Activated naive CD8-positive, alpha-beta T cell treated with anti-CD3 and anti-CD28 coated beads for 36 hours (primary cell): ENCODE data around the gene IL17REL. TPM values are rescaled to one million over a fixed set of nuclear protein-coding genes. Genes with fewer than 3 reads are reported as not detected.

Experiments used
- DNase-seq: peaks from one replicate; pipeline ENCODE4 v3.0.0; 2021
- H3K27ac Mint-ChIP-seq: one replicate; pipeline ENCODE4 v1.8.0; 2022; ENCODE audit warnings: mild to moderate bottlenecking, moderate library complexity, mixed read lengths
- H3K27me3 Mint-ChIP-seq: one replicate; pipeline ENCODE4 v1.8.0; 2022; ENCODE audit warnings: mild to moderate bottlenecking, mixed read lengths
- H3K36me3 Mint-ChIP-seq: one replicate; pipeline ENCODE4 v1.8.0; 2021; ENCODE audit warnings: mild to moderate bottlenecking, mixed read lengths
- H3K4me1 Mint-ChIP-seq: one replicate; pipeline ENCODE4 v1.8.0; 2021; ENCODE audit warnings: mixed read lengths
- H3K4me3 Mint-ChIP-seq: one replicate; pipeline ENCODE4 v1.8.0; 2022; ENCODE audit warnings: mild to moderate bottlenecking, moderate library complexity, mixed read lengths
- H3K9me3 Mint-ChIP-seq: one replicate; pipeline ENCODE4 v1.8.0; 2022; ENCODE audit warnings: mixed read lengths
- total RNA-seq, 2 experiments: library from RNA; stranded (reverse); gene quantifications; one replicate each; pipeline ENCODE4 v1.2.3, GENCODE V29; 2021

Gene IL17REL
- total RNA-seq, 2 experiments from 2014 or later, result not detected

- no peak overlapping the region for H3K4me3 Mint-ChIP-seq
- no peak overlapping the region for H3K27ac Mint-ChIP-seq
- peaks cover 16% of the 10 kb centered on the region for H3K27me3 Mint-ChIP-seq
- H3K9me3 Mint-ChIP-seq, result peaks cover 4% of the 10 kb centered on the region
- H3K4me1 Mint-ChIP-seq, result peaks cover 4% of the 10 kb centered on the region
- no peak for DNase-seq
- H3K36me3 Mint-ChIP-seq, result peaks cover 1% of the 10 kb centered on the region
Observed at GRCh38 chr22:50049299-50050195, 37.0 kb upstream of the IL17REL start.

GRCh38 chr22:50048836-50049235 lies 36.3 kb upstream of the IL17REL start:
- H3K36me3 Mint-ChIP-seq, result peaks cover under 1% of the 10 kb centered on the region
- H3K27me3 Mint-ChIP-seq, result peaks cover 17% of the 10 kb centered on the region
- H3K27ac Mint-ChIP-seq, result no peak overlapping the region
- H3K9me3 Mint-ChIP-seq, result peaks cover 4% of the 10 kb centered on the region
- no peak overlapping the region for H3K4me3 Mint-ChIP-seq
- H3K4me1 Mint-ChIP-seq, result peaks cover 6% of the 10 kb centered on the region
- no peak for DNase-seq

DNA sequence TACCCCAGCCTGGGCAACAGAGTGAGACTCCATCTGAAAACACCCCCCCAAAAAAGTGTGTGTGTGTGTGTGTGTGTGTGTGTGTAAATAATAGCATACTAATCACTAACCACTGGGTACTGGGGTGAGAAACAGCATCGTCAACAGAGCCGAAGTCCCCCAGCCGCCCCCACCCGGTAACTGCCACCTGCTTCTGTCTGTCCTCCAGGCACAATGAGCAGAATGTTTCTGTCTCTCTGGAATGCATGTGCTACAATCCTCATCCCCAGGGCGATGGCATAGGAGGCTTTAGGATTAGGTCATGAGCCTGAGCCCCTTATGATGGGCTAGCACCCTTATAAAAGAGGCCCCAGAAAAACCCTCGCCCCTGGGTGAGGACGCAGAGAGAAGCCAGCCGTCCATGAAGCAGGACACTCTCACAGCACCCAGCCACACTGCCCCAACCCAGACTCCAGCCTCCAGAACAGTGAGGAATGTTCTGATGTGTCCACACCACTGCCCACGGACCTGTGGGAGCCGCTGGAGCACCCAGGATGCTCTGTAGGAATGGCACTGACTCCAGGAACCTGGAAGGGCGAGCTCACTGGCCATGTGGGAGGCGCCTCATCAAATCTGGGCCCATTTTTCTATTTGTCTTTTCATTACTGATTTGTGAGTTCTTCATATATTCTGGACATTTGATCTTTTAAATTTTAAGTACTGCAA lies 35.6 kb upstream of the IL17REL start:
- Mint-ChIP-seq H3K27me3 (peaks cover 19% of the 10 kb centered on the region), H3K9me3 (peaks cover 5% of the 10 kb centered on the region), H3K4me1 (peaks cover 6% of the 10 kb centered on the region), H3K27ac (no peak overlapping the region), H3K36me3 (no peaks in the 10 kb centered on the region), H3K4me3 (no peak overlapping the region)
- DNase-seq, result no peak

GRCh38 chr22:50047346-50047745 lies 34.8 kb upstream of the IL17REL start:
- Mint-ChIP-seq H3K36me3 (no peaks in the 10 kb centered on the region), H3K27me3 (peaks cover 26% of the 10 kb centered on the region), H3K4me1 (peaks cover 6% of the 10 kb centered on the region), H3K27ac (no peak overlapping the region), H3K4me3 (no peak overlapping the region), H3K9me3 (peaks cover 2% of the 10 kb centered on the region)
- no peak for DNase-seq

GRCh38 chr22:50046481-50047245 lies 34.1 kb upstream of the IL17REL start:
- H3K4me3 Mint-ChIP-seq, result no peak overlapping the region
- no peak overlapping the region for H3K27ac Mint-ChIP-seq
- H3K36me3 Mint-ChIP-seq, result no peaks in the 10 kb centered on the region
- H3K27me3 Mint-ChIP-seq, result peaks cover 28% of the 10 kb centered on the region
- H3K9me3 Mint-ChIP-seq, result peaks cover 2% of the 10 kb centered on the region
- no peak for DNase-seq
- peaks cover 6% of the 10 kb centered on the region for H3K4me1 Mint-ChIP-seq

DNA sequence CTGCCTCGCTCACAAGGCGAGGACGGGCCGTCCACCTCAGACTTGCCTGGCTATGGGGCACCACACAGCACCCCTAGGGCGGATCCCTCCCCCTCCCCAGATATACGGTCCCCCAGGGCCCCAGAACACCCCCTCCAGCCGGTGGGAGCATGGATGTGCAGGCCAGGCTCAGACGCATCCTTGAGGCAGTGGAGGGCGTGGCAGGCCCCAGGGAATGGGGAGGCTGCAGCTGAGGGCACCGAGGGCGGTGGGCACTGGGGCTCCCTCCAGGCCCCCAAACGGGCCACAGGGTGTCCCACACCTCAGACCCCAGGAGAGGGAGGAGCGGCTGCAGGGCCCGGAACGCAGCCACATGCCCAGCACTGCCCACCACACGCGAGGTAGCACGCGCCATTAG lies 33.5 kb upstream of the IL17REL start:
- DNase-seq, result no peak
- Mint-ChIP-seq H3K9me3 (peaks cover 2% of the 10 kb centered on the region), H3K4me1 (peaks cover 6% of the 10 kb centered on the region), H3K27me3 (peaks cover 24% of the 10 kb centered on the region), H3K4me3 (no peak overlapping the region), H3K27ac (no peak overlapping the region), H3K36me3 (no peaks in the 10 kb centered on the region)

DNA sequence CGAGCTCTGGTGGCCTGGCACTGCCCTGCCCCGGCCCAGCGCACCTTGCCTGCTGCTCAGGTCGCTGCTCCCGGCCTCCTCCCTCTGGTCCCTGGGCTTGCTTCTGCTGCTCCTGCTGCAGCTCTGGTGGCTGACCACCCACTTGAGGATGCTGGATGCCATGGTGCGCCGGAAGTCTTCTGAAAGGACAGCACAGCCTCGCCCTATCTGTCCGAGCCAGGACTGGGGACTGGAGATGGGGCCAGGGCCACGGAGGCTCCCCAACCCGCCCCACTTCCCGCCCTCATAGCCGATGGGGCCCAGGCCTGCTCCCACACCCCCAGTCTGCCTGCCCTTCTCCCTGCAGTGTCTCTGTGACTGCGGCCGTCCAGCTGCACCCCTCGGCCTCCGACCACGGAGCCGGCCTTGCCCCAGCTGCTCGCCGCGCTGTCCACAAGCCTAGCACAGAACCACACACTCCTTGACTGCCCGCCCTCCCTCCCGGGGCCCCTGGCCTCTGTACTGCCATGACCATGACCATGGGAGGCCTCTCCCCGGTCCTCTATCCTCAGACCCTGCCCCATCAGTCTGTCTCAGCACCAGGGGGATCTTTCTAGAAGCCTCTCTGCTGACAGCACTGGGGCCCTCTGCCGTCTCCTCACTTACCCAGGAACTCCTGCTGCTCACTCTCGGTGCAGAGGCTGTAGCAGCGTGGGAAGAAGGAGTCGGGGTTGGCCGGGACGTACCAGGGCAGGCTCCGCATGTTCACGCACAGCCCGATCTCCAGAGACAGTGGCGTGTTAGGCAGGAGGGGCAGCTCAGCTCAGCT lies 32.9 kb upstream of the IL17REL start:
- Mint-ChIP-seq H3K4me3 (no peak overlapping the region), H3K36me3 (no peaks in the 10 kb centered on the region), H3K27me3 (peaks cover 24% of the 10 kb centered on the region), H3K9me3 (peaks cover 2% of the 10 kb centered on the region), H3K27ac (no peak overlapping the region), H3K4me1 (peaks cover 6% of the 10 kb centered on the region)
- DNase-seq, result no peak

DNA sequence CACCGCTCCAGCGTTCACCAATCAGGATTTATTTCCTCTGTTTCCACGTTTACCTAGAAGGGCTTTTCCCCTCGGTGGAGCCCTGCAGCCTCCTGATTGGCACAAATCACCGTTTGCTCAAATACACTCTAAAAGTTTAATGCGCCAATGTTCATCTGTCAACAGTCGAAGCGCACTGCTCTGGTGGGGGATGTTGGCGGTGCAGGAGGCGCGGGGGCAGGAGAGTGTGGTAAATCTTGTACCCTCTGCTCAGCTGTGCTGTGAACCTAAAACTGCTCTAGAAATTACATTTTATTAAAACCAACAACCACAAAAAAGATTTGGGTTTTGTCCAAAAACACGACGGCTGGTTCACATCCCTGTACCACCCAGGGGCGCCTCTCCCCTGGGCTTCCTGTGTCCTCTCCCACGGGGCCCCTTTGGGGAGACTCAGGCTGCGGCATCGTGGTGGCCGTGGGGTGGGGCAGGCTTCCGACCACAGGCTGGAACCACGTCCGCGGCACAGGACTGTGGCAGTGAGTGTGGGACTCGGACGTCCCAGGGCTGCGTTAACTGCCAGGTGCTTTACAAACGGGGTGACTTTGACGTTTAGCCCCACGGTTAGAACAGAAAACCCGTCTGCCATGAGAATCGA lies 32.0 kb upstream of the IL17REL start:
- DNase-seq, result no peak
- H3K4me1 Mint-ChIP-seq, result peaks cover 6% of the 10 kb centered on the region
- H3K9me3 Mint-ChIP-seq, result peaks cover 2% of the 10 kb centered on the region
- H3K27me3 Mint-ChIP-seq, result peaks cover 24% of the 10 kb centered on the region
- H3K4me3 Mint-ChIP-seq, result no peak overlapping the region
- H3K36me3 Mint-ChIP-seq, result no peaks in the 10 kb centered on the region
- H3K27ac Mint-ChIP-seq, result no peak overlapping the region

- peaks cover 24% of the 10 kb centered on the region for H3K27me3 Mint-ChIP-seq
- H3K4me3 Mint-ChIP-seq, result no peak overlapping the region
- H3K27ac Mint-ChIP-seq, result no peak overlapping the region
- H3K36me3 Mint-ChIP-seq, result peaks cover 2% of the 10 kb centered on the region
- no peak for DNase-seq
- peaks cover 6% of the 10 kb centered on the region for H3K4me1 Mint-ChIP-seq
- peaks cover 10% of the 10 kb centered on the region for H3K9me3 Mint-ChIP-seq
Observed at GRCh38 chr22:50041361-50042065, 28.9 kb upstream of the IL17REL start.

GRCh38 chr22:50040717-50041116 lies 28.2 kb upstream of the IL17REL start:
- no peak for DNase-seq
- peaks cover 2% of the 10 kb centered on the region for H3K36me3 Mint-ChIP-seq
- H3K27ac Mint-ChIP-seq, result no peak overlapping the region
- peaks cover 10% of the 10 kb centered on the region for H3K9me3 Mint-ChIP-seq
- peaks cover 6% of the 10 kb centered on the region for H3K4me1 Mint-ChIP-seq
- peaks cover 24% of the 10 kb centered on the region for H3K27me3 Mint-ChIP-seq
- no peak overlapping the region for H3K4me3 Mint-ChIP-seq

- H3K27ac Mint-ChIP-seq, result no peak overlapping the region
Observed at GRCh38 chr22:50039669-50040443, 27.3 kb upstream of the IL17REL start.

GRCh38 chr22:50035976-50036724 lies 23.6 kb upstream of the IL17REL start:
- H3K27me3 Mint-ChIP-seq, result peaks cover 10% of the 10 kb centered on the region

More at GRCh38 chr22:50039669-50040443, 27.3 kb upstream of the IL17REL start:
- no peak overlapping the region for H3K4me3 Mint-ChIP-seq
- peaks cover 24% of the 10 kb centered on the region for H3K27me3 Mint-ChIP-seq
- peaks cover 7% of the 10 kb centered on the region for H3K4me1 Mint-ChIP-seq
- H3K9me3 Mint-ChIP-seq, result peaks cover 10% of the 10 kb centered on the region
- DNase-seq, result no peak
- H3K36me3 Mint-ChIP-seq, result peaks cover 2% of the 10 kb centered on the region

More at GRCh38 chr22:50035976-50036724, 23.6 kb upstream of the IL17REL start:
- no peak for DNase-seq
- Mint-ChIP-seq H3K36me3 (peaks cover 2% of the 10 kb centered on the region), H3K4me1 (peaks cover 3% of the 10 kb centered on the region), H3K9me3 (peaks cover 8% of the 10 kb centered on the region), H3K4me3 (no peak overlapping the region), H3K27ac (no peak overlapping the region)
